ENCODE measurements around the gene ARHGAP8.
A peak's percentile ranks its signal among the peaks of the same experiment; 100 is the strongest.
"Not testable (repeated sequence)": the region's sequence is repeated elsewhere in the genome, so short reads cannot be mapped to it uniquely, and the experiment has no call there.

Gene ARHGAP8

GRCh38 chr22:44726439-44726838 is 25.9 kb upstream of the ARHGAP8 start:
- DNase-seq, result no peak

GRCh38 chr22:44727148-44727547 is 25.2 kb upstream of the ARHGAP8 start:
- DNase-seq, result no peak

DNA sequence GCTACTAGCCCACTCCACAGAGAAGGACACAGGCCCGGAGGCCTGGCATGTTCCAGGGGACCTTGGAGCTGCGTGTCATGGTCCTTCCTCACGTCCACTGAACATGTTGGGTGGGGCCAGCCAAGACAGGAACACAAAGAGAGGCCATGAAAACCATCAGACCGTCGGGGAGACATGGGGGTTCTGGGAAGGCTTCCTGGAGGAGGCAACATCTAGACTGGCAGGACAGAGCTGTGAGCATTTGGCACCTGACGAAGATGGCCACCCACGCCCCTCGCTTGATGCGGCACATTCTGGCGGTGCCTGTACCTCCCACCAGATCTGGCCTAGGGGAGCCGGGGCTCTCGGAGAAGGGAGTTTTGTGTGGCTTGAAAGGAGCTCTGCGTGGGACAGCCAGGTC is 24.7 kb upstream of the ARHGAP8 start:
- DNase-seq, result no peak

- DNase-seq, result no peak
These were observed 23.5 kb upstream of the ARHGAP8 start for GRCh38 chr22:44728761-44729324.

DNA sequence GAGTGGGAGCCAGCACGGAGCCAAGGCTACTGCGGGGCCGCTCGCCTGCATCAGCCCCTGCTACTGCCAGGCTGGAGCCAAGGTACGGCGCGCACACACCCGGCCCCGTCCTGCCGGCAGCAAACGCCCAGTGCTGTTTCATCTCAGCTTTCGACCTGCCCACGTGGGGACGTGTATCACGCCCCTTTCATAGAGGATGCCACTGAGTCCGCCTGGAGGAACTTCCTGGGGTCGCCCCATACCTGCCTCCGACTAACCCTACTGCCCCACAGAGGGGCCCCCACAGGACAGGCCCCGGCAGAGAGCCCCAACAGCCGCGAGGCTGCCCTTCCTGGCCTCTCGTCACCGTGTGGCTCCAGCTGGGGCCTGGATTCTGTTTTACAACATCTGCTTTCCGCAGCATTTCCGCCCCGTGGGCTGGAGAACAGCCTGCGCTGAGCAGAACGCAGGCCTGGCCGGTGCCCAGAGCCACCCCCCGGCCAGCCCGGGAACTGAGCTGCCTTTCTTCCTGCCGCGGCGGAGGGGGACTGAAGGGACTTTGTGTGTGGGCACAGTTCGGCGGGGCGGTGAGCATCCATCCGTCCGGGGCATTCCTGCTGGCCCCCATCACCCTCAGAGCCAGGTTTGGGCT is 22.9 kb upstream of the ARHGAP8 start:
- no peak for DNase-seq

DNA sequence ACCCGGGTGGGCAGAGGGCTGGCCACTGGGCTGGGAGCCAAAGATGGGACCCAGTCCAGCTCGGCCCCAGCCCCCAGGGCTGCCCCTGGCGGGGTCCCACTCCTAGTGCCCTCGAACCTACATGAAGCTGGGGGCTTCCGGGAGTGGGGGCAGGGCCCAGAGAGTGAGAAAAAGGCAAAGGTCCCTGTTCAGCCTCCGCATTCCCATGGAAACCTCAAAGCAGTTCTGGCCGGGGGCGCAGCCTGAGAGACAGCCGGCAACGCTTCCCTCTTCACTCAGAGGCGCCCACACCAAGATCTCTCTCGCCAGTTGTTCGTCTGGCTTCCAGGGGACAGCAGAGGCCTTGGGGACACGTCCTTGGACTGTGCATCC is 22.4 kb upstream of the ARHGAP8 start:
- no peak for DNase-seq

DNA sequence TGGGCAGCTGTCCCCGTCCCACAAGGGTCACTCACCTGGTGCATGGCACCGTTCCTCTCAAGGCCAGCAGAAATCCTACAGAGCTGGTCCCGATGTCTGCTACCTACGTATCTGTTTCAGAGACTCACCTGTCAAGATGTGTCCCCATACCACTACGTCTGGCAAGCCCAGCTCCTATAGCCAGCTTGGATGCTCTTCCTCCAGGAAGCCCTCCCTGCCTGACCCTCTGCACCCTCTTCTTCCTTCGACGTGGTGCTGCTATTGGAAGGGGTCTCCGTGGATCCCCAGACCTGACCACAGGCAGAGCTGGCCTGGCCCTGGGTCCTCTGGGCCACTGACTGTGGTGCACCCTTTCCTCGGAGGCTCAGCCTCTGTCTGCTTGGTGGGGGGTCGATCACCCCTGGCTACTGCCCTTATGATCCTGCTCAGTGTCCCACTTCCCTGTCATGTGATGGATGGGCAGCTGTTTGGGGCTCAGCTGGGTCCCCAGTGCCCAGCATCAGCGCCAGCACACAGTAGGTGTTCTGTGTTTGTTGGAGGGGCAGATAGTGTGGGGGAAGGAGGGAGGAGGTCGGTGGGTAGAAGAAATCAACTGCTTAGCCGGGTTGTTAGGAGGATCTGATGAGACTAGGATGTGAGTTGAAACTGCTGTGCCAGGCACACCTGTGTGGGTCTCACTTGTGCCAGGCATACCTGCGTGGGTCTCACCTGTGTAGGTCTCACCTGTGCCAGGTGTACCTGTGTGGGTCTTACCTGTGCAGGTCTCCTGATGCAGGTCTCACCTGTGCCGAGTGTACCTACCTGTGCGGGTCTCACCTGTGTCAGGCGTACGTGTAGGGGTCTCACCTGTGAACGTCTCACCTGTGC is 21.7 kb upstream of the ARHGAP8 start:
- DNase-seq, result no peak

GRCh38 chr22:44731357-44731970 is 20.9 kb upstream of the ARHGAP8 start:
- no peak for DNase-seq

DNA sequence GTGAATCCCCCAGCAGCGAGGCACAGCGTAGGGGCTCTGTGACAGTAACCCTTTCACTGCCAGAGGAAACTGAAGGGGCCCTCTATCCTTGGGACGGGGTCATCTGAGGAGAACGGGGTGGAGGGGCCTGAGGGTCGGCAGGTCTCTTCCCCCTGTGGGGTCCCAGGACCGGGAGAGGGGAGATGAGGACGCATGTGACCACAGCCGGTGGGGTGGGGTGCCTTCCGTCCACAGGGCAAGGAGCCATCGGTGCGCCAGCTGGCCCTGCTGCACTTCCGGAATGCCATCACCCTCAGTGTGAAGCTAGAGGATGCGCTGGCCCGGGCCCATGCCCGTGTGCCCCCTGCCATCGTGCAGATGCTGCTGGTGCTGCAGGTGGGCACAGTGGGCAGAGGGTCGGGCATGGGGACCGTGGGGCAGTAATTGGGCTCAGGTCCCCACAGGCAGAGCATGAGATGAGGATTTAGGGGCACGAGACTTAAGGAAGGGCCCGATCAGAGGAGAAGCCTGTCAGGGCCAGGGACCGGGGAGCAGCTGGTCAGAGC is 20.3 kb upstream of the ARHGAP8 start:
- no peak for DNase-seq

DNA sequence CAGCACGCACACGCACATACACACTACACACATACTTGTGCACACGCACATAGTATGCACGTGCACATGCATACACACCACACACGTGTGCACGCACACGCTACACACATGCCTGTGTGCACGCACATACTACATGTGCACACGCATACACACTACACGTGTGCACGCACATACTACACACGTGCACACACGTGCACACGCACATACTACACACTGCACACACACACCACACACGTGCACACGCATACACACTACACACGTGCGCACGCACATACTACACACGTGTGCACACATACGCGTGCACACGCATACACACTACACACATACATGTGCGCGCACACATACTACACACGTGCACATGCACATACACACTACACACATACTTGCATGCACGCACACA is 19.7 kb upstream of the ARHGAP8 start:
- no peak for DNase-seq

DNA sequence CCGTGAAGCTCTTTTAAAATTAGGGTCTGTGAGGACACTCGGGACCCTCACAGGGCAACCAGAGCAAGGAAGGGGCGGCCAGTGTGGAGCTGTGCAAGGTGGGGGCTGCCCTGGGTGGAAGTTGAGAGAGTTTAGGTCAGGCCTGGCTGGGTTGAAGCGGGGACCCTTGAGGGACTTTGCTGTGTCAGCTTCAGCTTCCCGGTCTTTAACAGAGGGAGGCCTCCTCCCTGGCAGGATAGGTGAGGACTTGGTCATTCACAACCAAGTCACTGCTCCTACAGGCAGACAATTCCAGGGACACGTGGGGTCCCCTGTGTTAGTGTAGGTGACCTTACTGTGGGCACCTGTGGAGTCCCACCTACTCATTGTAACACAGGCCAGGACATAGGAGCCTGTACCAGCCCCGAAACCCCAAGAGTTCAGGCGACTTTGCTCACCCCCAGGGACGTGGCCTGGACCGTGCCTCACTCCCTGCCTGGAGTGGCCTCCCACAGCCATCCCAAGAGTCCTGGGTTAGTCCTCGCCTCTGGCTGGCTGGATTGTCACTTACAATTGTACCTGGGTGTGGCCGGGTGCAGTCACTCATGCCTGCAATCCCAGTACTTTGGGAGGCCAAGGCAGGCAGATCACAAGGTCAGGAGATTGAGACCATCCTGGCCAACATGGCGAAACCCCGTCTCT is 18.8 kb upstream of the ARHGAP8 start:
- DNase-seq, result no peak

DNA sequence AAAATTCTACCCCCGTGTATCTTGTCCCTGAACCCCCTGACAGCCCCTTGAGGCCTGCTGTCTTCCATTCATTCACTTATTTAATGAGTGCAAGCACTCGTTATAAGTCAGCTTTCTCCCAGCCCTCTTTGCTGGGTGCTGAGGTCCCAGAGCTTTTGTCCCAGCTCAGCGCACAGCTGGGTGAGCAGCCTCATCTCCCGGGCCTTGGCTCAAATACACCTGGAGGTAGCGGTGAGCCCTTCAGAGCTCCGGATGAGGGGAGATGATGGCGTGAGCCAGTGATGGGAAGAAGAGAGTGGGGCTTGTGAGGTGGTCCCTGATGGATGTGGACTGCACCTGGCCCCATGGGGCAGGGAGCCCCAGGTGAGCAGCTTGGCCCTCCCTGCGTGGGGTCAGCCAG is 18.1 kb upstream of the ARHGAP8 start:
- DNase-seq, result no peak

- DNase-seq, result no peak
These were observed 17.4 kb upstream of the ARHGAP8 start for GRCh38 chr22:44734801-44735517.

DNA sequence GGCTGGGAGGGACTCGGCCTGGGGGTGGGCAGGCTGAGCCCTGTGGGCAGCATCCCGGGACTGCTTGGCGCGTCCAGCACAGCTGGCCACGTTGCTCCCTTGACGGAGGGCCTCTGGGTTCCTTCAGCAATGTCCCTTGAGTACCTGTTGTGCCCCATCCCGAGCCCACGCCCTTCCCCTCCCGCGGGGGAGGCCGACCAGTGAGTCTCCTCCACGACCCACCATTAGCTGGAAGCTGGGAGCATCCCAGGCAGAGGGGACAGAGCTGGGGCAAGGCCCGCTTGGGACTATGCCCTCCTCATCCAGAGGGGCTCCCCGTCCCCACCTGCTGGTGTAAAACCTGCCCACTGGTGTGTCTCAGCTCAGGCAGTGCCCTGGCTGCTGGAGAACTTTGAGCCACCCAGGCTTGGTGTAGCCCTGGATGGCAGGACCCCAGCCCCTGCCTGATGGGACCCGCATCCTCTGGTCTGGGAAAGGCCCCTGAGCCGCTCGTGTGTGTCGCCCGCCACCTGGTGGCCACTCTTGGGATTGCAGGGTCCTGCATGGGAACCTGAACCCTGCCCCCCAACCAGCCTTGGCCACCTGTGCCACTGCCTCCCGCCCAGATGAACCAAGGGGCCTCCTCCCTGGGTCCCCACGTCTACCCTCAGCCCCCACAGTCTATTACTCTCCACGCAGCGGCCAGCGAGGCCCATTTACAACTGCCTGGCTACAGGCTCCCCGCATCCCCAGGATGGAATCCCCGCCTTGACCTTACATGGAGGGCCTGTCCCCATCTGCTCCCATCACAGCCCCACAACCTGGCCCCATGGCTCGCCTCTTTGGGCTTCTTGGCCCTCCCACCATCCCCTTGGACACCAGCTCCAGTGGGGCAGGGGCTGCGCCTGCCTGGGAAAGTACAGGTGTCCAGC is 16.6 kb upstream of the ARHGAP8 start:
- DNase-seq, result no peak

DNA sequence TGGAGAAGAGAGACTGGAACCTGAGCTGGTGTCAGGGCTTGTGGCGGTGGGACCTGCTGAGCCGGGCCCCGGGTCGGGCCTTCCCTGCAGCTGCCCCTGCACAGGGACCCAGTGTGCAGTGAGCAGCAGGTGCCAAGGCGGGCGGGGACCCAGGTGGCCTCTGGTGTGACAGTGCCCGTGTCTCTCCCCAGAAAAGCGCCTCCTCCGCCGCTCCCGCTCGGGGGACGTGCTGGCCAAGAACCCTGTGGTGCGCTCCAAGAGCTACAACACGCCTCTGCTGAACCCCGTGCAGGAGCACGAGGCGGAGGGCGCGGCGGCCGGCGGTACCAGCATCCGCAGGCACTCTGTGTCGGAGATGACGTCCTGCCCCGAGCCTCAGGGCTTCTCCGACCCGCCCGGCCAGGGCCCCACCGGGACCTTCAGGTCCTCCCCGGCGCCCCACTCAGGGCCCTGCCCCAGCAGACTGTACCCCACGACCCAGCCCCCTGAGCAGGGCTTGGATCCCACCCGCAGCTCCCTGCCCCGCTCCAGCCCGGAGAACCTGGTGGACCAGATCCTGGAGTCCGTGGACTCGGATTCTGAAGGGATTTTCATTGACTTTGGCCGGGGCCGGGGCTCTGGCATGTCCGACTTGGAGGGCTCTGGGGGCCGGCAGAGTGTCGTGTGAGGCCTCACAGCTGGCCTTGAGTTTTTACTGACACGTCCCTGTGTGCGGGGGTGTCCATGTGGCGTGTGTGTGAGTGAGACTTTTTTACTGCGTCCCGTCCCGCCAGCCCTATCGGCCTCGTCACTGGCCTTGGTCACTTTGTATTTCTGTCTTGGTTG is 15.6 kb upstream of the ARHGAP8 start:
- DNase-seq, result no peak

DNA sequence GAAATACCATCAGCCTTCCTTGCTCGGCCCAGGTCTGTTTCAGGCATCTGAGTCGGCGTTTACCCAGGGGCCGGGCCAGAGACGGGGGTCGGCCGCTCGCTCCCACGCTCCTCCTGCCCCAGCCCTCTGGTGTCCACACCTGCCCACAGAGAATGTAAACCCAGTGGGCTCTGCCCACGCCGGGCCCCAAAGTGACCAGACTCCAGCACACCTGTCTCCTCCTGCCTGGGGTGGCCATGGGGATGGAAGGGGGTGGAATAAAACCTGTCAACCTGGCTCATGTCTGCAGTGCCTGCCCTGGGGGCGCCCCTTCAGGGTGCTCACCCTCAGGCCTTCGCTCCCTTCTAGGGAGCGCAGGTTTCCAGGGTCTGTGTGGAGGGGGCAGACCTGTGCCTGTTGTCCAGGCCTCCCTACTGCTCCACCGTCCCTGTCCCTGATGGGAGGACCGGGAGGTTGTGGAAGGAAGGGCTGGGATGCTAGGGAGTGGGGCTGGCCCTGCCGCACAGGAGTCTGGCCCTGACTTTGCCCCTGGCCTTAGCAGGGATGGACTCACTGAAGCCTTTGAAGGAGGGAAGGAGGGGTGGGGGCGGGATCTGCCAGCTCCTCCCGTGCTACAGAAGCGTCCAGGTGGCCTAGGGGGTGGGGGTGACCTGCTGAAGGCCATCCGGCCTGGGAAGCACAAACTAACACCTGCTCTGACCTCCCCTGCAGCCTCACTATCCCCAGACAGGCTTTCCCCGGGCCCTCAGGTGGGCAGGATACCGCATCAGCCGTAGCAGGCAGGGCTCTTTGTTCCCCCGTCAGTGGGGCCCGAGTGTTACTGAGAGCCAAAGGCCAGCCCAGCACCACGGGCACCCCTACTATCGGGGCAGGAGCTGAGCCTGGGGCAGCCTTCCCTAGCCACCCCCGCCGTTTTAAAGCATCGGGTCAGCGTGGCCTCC is 14.7 kb upstream of the ARHGAP8 start:
- DNase-seq, result no peak

DNA sequence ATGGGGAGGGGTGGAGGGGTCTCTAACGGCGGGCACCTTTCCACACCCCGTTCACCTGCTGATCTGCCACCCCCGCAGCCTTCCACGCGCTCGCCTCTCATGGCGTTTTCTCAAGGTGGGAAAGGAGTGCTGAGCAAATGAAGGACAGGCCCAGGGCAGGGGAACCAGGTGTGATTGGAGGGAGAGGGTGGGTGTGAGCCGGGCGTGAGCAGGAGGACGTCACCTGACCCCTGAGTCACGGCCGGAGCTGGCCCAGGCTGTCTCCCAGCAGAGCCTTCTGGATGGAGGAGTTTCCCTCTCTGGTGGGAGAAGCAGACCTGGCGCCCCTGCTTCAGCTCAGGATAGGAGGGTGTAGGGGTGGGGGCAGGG is 14.0 kb upstream of the ARHGAP8 start:
- peak; percentile 80 for DNase-seq

DNA sequence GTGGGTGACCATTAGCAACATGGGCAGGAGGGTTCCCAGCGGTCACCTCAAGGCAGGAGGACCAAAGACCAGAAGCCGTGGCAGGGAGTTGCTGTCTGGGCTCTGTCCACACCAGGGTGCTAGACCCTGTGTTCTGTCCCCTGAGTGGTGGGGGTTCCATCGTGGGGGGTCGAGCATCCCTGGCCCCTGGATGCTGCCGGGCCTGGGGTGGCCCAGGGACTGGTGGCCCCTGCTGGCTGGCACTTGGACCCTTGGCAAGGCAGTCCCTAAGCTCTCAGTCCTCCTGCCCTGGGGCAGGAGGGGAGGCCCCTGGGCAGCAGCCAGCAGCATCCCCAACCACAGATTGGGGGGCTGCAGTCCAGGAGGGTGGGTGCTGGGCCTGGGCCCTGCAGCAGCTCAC is 13.4 kb upstream of the ARHGAP8 start:
- no peak for DNase-seq

DNA sequence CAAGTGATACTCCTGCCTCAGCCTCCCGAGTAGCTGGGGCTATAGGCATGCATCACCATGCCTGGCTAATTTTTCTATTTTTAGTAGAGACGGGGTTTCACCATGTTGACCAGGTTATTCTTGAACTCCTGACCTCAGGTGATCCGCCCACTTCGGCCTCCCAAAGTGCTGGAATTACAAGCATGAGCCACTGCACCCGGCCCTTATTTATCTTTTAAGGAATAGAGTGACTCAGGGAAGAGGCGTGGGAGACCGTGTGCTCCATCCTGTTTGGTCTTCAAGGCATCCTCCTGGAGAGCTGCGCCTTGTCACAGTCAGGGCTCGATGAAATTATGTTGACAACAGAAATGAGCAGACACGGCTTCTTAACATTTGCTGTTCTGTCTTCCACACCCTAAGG is 12.7 kb upstream of the ARHGAP8 start:
- DNase-seq, result not testable (repeated sequence)

Data from NCI-H226 (cell line).